ENCODE data around the gene SLC12A9.

The SLC12A9 gene

GRCh38 chr7:100863406-100863950 lies 11.0 kb downstream of the SLC12A9 start:
- peak; percentile 62 for DNase-seq

GRCh38 chr7:100864263-100864845 lies 11.8 kb downstream of the SLC12A9 start:
- no peak for DNase-seq

DNA sequence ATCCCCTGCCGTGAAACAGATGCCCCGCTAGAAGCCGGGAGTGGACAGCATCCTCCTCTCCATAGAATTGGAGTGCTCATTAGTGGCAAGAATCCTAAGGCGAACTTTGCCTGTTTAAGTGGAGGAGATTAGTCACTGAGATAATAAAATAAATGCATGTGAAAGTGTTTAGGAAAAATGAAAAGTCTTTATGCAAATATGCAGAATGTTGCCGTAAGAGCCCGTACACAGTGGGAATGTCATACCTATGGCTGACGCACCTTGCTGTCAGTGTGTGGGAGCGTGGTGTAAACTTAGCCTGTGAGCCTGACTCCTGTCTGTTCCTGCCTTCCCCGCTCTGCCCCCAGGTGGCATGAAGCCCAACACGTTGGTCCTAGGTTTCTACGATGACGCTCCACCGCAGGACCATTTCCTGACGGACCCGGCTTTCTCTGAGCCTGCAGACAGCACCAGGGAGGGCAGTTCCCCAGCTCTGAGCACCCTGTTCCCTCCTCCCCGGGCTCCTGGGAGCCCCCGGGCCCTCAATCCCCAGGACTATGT lies 12.9 kb downstream of the SLC12A9 start:
- no peak for DNase-seq

DNA sequence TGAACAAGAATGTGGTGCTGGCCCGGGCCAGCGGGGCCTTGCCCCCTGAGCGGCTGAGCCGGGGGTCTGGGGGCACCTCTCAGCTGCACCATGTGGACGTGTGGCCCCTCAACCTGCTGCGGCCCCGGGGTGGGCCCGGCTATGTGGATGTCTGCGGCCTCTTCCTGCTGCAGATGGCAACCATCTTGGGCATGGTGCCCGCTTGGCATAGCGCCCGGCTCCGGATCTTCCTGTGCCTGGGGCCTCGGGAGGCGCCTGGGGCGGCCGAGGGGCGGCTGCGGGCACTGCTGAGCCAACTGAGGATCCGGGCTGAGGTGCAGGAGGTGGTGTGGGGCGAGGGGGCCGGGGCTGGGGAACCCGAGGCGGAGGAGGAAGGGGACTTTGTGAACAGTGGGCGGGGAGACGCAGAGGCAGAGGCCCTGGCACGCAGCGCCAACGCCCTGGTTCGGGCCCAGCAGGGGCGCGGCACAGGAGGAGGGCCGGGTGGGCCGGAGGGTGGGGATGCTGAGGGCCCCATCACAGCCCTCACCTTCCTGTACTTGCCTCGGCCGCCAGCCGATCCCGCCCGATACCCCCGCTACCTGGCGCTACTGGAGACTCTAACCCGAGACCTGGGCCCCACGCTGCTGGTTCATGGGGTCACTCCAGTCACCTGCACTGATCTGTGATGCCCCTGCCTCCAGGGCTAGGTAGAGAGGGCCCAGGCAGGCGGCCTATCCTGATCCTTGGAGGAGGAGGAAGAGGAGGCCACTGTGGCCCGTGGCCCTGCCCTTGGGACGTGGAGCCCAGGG lies 13.6 kb downstream of the SLC12A9 start:
- no peak for DNase-seq

DNA sequence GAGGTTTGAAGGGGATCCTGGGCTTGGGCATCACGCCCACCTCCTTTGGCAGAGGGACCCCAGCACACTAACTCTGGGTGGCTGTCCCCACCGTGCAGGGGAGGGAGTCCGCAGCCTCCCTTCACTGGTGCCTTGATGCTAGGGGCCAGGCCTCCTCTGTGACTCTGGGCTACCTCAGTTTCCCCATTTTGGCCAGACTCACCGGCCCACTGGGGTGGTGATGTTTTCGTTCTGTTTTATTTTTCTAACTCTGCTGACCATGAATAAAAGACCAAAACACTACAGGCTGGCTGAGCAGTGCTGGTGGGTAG lies 14.2 kb downstream of the SLC12A9 start:
- DNase-seq = no peak

- DNase-seq = no peak
Observed at GRCh38 chr7:100867040-100867775, 14.7 kb downstream of the SLC12A9 start, which contains the start of gene TRIP6. TSS of gene TRIP6 (plus strand) at chr7:100867387. CDS start at chr7:100867498, 111 bp downstream.

DNA sequence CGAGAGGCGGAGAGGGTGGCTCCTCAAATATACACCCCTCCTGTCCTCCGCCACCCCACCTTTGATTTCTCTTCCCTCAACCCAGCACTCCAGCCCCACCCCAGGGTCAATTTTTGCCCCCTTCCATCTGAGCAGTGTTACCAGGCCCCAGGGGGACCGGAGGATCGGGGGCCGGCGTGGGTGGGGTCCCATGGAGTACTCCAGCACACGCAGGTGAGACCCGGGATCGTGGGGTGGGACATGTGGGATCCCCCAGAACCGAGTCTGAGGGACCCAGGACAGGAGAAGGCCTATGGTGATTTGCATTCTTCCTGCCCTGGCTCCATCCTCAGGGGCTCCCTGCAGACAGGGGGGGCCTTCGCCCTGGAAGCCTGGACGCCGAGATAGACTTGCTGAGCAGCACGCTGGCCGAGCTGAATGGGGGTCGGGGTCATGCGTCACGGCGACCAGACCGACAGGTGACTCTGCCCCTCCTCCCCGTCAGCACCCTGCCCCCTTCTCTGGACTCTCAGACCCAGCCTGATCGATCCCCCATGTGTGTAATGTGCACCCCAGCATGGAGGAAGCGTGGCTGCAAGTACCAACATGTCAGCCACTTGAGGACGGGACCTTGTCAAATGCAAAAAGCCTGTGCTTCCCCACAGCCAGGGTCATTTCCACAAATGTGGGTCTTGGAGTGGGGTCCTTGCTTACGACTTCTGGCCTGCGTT lies 15.4 kb downstream of the SLC12A9 start:
- DNase-seq = no peak

DNA sequence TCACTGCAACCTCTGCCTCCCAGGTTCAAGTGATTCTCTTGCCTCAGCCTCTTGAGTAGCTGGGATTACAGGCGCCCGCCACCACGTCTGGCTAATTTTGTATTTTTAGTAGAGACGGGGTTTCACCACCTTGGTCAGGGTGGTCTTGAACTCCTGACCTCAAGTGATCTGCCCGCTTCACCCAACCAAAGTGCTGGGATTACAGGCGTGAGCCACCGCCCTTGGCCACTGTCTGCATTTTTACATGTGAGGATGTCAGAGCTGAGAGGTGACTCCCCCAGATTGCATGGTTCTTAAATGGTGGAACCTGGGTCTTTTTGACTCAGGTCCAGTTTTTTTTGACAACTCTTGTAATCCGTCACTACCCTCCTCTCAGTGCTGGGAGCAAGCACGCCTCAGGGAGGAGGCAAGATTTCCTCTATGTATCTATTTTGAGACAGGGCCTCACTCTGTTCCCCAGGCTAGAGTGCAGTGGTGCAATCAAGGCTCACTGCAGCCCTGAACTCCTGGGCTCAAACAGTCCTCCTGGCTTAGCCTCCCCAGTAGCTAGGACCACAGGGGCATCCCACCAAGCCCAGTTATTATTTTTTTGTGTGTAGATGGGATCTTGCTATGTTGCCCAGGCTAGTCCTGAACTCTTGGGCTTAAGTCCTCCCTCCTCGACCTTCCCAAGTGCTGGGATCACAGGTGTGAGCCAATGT lies 21.2 kb downstream of the SLC12A9 start:
- DNase-seq = no peak

DNA sequence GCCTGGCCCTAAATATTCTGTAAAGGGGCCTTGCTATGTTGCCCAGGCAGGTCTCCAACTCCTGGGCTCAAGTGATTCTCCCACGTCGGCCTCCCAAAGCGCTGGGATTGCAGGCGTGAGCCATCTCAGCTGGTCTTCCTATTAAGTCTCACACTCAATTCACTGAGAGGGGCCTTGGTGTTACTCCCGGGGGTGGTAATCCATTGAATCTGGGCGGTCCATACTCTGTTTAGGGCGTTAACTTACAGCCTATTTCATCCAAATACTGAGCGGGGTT lies 21.7 kb downstream of the SLC12A9 start:
- DNase-seq = no peak

DNA sequence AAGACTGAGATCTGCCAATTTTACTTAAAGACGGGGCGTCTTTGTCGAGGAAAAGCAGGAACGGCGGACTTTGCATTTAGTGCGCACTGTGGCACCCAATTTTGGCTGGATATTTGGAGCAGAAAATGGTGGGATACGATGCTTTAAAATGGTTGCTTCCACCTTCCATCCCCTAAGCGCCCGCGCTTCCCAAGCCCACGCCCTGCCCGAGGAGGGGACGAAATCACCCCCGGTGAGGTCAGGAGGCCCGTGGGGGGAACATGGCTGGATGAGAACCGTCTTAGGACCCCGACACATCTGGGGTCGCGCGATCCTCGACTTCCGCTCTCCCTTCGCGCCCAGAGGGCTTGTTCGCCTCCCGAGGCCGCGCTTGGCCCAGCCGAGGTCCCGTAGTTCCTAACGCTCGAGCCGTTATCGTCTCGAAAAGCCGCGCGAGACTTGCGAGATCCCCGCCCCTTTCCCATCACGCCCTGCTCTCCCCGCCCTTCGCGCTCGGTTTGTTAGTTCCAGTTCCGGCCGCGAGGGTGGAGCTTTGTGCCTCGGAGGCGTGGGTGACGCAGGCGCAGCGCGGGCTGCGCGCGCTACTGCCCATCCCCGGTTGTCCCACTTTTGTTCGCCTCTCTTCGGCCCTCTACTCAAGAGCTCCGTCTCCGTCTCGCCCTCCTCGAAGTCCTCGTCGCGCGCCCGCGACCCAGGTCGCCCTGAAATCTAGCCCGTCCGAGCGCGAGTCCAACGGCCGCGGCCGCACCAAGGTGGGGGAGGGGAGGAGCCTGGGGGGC lies 22.3 kb downstream of the SLC12A9 start, which contains the start of gene SRRT:
Gene SRRT (plus strand): TSS at position 527 of the 779 bp plus-strand sequence. CDS start 488 bp downstream, outside the sequence.
- DNase-seq = peak; percentile 100

DNA sequence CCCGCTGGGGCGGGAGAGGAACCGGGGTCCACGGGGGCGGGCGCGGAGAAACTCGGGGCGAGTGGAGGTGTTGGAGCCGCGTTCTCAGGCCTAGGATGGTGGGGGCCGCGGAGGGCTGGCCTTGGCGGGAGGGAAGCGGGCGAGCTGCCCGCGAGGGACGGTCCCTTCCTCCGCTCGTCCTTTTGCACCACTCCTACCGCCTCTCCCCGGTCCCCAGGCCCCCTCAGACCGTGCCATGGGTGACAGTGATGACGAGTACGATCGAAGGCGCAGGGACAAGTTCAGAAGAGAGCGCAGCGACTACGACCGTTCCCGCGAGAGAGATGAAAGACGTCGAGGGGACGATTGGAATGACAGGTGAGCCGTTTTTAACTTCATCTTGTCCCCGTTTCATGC lies 22.8 kb downstream of the SLC12A9 start:
- DNase-seq = peak; percentile 57

DNA sequence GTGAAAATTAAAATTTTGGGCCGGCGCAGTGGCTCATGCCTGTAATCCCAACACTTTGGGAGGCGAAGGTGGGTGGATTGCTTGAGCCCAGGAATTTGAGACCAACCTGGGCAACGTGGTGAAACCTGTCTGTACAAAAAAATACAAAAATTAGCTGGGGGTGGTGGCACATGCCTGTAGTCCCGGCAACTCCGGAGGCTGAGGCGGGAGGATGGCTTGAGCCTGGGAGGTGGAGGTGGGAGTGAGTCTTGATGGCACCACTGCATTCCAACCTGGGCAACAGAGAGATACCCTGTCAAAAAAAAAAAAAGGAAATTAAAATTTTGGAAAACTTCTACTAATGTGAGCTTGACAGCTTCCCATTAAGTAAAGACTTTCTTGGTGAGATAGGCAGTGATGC lies 25.5 kb downstream of the SLC12A9 start:
- DNase-seq = no peak

DNA sequence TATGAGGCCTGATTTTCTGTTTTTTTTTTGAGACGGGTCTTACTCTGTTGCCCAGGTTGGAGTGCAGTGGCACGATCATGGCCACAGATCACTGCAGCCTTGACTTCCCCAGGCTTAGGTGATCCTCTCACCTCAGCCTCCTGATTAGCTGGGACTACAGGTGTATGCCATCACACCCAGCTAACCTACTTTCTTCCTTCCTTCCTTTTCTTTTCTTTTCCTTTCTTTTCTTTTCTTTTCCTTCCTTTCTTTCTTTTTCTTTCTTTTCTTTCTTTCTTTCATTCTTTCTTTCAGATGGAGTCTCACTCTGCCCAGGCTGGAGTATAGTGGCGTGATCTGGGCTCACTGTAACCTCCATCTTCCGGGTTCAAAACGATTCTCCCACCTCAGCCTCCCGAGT lies 26.2 kb downstream of the SLC12A9 start:
- no peak for DNase-seq

DNA sequence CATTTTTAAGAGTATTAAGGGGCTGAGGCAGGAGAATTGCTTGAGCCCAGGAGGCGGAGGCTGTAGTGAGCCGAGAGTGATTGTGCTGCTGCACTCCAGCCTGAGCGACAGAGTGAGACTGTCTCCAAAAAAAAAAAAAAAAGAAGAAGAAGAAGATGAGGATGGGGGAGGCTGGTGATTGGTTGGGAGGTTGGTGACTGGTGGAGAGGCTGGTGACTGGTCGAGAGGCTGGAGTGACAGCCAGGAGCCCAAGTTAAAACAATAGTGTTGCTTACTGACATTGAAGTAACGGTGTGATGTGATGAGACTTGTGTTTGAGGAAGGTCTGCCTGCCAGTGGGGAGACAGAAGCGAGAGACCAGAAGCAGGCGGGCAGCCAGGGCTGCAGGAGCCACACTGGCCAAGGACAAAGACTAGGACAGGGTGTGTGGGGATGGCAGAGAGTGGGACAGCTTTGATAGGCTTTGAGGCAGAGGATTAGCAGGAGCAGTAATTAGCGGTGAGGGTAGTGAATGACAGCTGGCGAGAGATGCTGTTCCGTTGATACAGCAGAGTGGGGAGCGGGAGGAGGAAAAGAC lies 27.3 kb downstream of the SLC12A9 start:
- DNase-seq = no peak

DNA sequence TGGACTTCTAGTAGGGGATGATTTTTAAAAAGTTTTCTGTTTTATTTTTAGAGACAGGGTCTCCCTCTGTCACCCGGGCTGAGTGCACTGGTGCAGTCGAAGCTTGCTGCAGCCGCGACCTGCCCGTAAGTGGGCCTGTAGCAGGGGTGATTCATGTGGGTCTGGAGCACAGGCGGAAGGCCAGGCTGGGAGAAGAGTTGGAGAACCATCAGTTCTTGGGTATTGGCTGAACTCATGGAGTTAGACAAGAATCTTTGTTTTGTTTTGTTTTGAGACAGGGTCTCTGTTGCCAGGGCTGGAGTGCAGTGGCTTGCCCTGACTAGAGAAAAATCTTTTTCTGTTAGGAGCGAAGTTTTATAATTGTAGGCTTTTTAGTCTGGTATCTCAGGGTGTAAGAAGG lies 28.1 kb downstream of the SLC12A9 start:
- DNase-seq = no peak

DNA sequence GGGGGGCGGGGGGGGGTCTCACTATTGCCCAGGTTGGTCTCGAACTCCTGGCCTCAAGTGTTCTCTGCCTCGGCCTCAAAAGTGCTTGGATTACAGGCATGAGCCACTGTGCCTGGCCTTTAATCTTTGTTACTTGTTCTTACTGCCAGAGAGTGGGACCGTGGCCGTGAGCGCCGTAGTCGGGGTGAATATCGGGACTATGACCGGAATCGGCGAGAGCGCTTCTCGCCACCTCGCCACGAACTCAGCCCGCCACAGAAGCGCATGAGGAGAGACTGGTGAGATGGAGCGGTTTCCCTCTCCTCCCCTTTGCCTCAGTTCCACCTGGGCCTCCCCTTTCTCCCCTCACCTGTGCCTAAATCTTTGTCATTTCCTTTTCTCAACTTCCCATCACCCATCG lies 28.6 kb downstream of the SLC12A9 start:
- DNase-seq = no peak

DNA sequence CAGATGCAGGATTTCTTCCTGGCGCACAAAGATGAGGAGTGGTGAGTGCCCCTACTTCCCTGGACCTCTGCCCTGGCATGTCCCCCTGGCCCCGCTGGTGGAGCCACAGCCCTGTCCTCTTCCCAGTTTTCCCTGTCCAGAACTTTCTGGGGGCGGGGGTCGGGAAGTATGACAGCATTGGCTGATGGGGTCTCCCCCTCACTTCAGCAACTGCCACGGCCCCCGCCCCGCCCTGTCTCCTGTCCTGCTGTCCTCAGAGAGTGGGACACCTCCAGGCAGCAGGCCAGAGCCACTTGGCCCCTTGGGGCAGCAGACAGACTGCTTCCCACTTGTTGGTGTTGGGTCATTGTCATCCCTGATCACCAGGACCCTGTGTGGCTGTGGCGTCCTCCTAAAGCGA lies 29.7 kb downstream of the SLC12A9 start:
- DNase-seq = no peak

- DNase-seq = no peak
Observed at GRCh38 chr7:100882785-100883526, 30.4 kb downstream of the SLC12A9 start.

GRCh38 chr7:100884736-100885439 lies 32.4 kb downstream of the SLC12A9 start:
- DNase-seq = no peak
